ENCODE results near the gene CFAP100.

Gene CFAP100

DNA sequence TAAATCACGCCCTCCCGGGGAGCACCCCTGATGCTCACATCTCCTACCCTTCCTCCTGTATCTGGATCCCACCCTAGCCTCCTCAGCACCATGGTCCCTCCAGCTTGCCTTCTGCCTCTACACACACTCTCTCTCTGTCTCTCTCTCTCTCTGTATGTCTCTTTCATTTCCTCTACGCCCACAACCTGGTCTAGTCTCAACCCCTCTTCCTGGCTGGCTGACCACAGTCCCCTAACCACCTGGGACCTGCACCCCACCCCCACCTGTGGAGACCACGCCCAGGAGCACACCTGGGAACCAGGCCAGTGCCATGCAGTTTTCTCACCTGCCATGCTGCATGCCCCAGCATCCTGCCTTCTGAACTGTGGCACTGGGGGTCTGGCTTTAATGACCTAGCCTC lies 4.0 kb upstream of the CFAP100 start:
- DNase-seq (ENCODE audit: insufficient read length, low spot score) (no peak), FAIRE-seq (no peak)
- TF ChIP-seq, protein P1, sequence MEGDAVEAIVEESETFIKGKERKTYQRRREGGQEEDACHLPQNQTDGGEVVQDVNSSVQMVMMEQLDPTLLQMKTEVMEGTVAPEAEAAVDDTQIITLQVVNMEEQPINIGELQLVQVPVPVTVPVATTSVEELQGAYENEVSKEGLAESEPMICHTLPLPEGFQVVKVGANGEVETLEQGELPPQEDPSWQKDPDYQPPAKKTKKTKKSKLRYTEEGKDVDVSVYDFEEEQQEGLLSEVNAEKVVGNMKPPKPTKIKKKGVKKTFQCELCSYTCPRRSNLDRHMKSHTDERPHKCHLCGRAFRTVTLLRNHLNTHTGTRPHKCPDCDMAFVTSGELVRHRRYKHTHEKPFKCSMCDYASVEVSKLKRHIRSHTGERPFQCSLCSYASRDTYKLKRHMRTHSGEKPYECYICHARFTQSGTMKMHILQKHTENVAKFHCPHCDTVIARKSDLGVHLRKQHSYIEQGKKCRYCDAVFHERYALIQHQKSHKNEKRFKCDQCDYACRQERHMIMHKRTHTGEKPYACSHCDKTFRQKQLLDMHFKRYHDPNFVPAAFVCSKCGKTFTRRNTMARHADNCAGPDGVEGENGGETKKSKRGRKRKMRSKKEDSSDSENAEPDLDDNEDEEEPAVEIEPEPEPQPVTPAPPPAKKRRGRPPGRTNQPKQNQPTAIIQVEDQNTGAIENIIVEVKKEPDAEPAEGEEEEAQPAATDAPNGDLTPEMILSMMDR (IDR thresholded peaks at IDR 0.05; ENCODE audit: insufficient read depth, missing control alignments), result no peak

DNA sequence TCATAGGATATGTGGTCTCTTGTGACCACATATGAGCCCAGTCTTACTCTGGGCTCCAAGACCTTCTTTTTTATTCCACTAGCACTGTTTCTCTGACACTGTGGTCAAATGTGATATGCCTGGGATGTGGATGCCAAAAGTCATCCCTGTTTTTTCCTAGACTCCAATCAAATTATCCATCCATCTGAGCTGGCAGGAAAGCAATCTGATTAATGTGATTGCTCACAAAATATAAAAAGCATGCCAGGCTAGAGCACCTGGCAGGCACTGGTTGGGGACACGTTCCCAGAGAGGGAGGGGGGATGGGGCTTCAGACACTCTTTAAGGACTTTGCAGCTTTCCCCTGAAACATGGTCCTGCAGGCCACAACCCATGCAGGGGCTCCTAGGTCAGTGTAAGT lies 3.1 kb upstream of the CFAP100 start:
- TF ChIP-seq, protein P1 (IDR thresholded peaks at IDR 0.05; ENCODE audit: insufficient read depth, missing control alignments), result no peak
- FAIRE-seq, result no peak
- DNase-seq (ENCODE audit: insufficient read length, low spot score), result no peak

DNA sequence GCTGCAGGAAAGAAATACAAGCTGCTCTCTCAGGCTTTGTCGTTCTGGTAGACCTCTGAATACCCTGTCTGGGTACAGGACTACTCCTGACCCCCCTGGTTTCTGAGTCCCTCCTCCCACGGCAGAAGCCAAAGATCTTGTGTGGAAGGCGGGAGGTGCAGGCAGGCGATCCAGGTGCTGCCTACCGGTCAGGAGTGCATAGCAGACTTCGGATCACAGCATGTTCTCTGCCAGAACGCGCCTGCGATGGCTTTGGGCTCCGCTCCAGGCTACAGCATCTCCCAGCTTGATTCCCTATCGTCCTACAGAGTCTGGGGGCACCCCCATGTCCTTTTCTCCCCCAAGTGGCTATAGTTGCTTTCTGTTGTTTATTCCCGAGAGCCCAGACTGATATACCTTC lies 2.5 kb upstream of the CFAP100 start:
- FAIRE-seq, result no peak
- DNase-seq (ENCODE audit: insufficient read length, low spot score), result no peak
- TF ChIP-seq, protein P1 (IDR thresholded peaks at IDR 0.05; ENCODE audit: insufficient read depth, missing control alignments), result no peak

DNA sequence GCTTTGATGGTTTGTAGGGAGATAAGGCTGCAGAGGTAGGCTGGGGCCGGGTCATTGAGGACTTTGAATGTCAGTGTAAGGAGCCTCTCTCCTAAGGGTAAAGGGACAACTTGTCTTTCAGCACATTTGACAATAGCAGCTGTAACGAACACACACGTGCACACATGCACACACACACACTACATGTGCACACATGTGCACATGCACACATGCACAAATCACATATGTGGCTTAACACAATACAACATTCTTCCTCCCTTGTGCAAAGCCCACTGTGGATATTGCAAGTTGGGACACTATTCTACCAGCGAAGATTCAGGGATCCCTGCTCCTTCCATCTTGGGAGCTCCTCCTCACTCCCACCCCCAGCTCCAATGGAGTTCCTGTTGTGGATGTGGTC lies 1.1 kb upstream of the CFAP100 start:
- TF ChIP-seq, protein P1 (IDR thresholded peaks at IDR 0.05; ENCODE audit: insufficient read depth, missing control alignments), result no peak
- DNase-seq (ENCODE audit: insufficient read length, low spot score) (no peak), FAIRE-seq (no peak)

DNA sequence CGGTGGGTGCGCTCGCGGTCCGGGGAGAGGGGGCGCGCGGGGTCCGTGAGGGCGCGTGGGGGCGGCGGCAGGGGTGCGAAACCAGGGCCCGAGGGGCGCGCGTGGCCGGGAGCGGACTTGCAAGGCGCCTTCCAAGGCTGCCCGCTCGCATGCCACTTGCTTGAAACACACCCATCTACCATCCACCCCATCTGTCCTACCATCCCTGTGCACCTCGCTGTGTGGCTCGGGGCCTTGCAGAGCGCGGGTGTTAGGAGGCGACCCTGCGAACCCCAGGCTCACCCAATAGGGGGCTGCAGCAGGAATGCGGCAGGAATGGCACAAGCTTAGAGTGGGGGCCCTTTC lies 240 bp downstream of the CFAP100 start:
- TF ChIP-seq, protein P1 (IDR thresholded peaks at IDR 0.05; ENCODE audit: insufficient read depth, missing control alignments), result no peak
- FAIRE-seq (no peak), DNase-seq (ENCODE audit: insufficient read length, low spot score) (no peak)

GRCh38 chr3:126395846-126396513 lies 1.3 kb downstream of the CFAP100 start:
- FAIRE-seq (no peak), DNase-seq (ENCODE audit: insufficient read length, low spot score) (no peak)
- TF ChIP-seq, protein P1 (IDR thresholded peaks at IDR 0.05; ENCODE audit: insufficient read depth, missing control alignments), result no peak

- TF ChIP-seq, protein P1 (IDR thresholded peaks at IDR 0.05; ENCODE audit: insufficient read depth, missing control alignments), result no peak
- FAIRE-seq (no peak), DNase-seq (ENCODE audit: insufficient read length, low spot score) (no peak)
These were observed 1.8 kb downstream of the CFAP100 start for GRCh38 chr3:126396536-126396935.

Measured in D721Med (cell line).